ENCODE measurements around the gene PALB2.

DNA sequence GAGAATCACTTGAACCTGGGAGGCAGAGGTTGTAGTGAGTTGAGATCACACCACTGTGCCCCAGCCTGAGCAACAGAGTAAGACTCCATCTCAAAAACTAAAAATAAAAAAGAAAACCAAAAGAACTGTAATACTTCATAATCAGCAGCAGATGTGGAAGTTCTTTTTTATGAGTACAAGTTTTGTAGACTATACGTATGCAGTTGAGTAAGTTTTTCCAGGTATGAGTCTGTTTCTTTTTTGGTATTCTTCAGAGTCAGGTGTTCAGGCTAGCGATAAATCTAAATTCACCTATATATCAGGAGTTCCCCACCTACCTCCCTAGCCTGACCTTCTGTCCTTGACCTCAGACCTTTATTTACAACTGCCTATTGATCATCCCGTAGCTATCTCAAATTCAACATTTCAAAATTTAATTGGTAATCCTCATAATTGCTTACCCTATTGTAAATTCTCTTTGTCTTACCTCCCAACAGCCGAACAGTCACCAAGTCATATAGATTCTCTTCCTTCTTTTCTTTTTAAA is 10.9 kb upstream of the PALB2 start:
- no peak for TF ChIP-seq POLR2A (IDR thresholded peaks at IDR 0.05)
- TF ChIP-seq, protein P1, sequence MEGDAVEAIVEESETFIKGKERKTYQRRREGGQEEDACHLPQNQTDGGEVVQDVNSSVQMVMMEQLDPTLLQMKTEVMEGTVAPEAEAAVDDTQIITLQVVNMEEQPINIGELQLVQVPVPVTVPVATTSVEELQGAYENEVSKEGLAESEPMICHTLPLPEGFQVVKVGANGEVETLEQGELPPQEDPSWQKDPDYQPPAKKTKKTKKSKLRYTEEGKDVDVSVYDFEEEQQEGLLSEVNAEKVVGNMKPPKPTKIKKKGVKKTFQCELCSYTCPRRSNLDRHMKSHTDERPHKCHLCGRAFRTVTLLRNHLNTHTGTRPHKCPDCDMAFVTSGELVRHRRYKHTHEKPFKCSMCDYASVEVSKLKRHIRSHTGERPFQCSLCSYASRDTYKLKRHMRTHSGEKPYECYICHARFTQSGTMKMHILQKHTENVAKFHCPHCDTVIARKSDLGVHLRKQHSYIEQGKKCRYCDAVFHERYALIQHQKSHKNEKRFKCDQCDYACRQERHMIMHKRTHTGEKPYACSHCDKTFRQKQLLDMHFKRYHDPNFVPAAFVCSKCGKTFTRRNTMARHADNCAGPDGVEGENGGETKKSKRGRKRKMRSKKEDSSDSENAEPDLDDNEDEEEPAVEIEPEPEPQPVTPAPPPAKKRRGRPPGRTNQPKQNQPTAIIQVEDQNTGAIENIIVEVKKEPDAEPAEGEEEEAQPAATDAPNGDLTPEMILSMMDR (IDR thresholded peaks at IDR 0.05), result no peak

All from esophagus squamous epithelium (tissue), 4 donors.